GM18858 (cell line): ENCODE results near the gene CCNA2.

Experiments
- ATAC-seq: cut with Tn5 transposase; IDR thresholded peaks from one replicate; pipeline ENCODE4 v1.9.1; 2021; ENCODE audit not compliant: unreplicated experiment

The CCNA2 gene

DNA sequence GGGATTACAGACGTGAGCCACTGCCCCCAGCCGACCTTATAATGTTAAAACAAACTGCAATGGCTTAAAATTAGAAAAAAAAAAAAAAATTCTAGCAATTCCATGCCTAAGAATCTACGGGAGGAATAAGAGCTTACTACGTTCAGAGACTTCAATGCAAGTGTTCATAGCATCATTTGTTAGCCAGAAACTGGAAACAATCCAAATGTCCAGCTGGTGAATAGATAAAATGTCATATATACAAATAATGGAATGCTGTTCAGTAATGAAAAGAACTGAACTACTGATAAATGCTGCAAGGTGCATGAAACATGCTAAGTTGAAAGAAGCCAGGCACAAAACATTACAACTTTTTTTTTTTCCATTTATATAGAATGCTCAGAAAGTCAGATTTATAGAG lies 17.3 kb downstream of the CCNA2 start:
- ATAC-seq = no peak

DNA sequence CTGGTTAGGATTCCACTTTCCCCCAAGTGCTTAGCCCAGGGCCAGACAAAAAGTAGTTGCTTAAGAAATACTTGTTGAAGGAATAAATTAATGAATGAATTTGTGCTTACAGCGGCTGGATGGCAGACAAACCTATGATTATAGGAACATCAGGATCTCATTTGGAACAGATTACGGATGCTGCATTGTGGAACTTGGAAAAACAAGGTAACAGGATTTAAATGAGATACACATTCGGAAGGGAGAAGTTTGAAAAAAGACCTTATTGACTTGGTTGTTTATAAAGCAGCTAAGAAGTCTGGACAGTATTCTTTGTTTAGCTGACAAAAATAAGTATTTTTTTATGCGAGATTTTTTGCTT lies 22.0 kb downstream of the CCNA2 start:
- ATAC-seq = no peak

DNA sequence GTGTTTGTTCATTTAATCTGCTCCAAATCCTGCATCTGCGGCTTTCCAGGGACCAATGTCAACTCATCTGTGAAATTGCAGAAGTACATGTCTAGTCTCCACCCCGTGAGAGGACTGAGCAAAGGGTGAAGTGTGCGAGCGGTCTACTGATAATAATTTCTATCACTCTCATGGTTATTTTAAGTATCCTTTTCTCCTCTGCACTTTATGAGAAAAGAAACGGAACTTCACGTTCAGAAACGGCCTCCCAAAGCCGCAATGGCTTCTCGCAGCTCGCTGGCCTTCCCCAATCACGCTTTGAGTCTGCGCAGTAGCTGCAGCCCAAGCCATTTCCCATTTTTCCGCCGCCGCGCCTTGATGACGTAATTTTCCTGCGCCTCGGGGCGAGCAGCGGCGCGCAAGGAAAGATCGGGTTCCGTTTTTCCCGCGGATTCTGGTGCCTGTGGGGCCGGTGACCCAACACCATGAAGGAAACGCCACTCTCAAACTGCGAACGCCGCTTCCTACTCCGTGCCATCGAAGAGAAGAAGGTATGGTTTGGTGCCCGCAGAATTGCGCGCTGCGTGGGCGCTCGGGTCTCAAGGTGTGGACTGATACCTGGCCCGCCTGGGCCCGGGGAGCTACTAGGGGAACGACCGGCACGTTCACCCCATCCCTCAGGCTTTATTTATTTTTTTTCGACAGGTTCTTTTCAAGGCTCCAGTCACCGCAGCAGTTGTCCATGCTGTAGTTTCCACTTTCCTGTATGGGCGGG lies 22.5 kb downstream of the CCNA2 start, which contains the start of gene EXOSC9:
TSS of gene EXOSC9 (plus strand) at position 363 of the 754 bp plus-strand sequence. CDS start at position 465, 102 bp downstream.
- ATAC-seq = peak; percentile 81

DNA sequence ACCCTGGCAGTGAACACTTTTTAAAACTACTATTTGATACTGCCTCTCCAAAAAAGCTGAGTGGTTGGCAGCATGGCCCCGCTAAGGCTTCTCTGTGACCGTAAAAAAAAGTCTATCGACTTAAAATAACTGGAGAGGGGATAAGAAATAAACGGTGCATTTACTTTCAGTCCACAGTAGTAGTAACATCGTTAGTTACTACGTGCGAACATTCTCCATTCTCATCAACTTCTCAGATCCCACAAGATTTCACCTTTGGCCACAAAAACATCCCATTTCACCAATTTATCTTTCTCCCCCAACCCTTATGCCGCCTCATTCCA lies 23.1 kb downstream of the CCNA2 start:
- peak; percentile 11 for ATAC-seq

DNA sequence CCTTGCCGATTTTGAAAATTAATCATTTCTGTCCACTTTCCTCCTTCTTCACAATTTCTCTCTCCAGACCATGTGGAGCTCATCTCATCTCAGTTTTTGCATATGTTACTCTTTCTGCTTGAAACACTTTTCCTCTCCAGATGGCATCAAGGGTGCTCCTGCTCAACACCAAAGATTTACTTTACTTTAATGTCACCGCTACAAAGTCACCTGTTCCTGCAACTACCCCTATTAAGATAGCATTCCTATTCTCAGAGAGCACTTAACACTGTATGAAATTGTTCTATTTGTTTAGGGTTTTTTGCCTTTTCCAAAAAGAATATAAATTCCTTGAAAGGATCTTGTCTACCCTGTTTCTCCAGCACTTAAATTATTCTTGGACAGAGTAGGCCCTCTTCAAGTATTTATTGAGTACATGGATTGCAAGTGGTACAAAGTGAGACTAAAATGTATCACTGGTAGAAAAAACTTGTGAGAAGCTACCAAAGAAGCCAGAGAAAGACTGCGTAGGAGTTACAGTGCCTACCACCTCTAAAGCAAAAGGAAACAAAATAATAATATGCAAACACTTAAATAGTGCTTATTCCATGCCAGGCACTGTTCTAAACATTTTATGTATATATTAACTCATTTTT lies 23.7 kb downstream of the CCNA2 start:
- no peak for ATAC-seq

DNA sequence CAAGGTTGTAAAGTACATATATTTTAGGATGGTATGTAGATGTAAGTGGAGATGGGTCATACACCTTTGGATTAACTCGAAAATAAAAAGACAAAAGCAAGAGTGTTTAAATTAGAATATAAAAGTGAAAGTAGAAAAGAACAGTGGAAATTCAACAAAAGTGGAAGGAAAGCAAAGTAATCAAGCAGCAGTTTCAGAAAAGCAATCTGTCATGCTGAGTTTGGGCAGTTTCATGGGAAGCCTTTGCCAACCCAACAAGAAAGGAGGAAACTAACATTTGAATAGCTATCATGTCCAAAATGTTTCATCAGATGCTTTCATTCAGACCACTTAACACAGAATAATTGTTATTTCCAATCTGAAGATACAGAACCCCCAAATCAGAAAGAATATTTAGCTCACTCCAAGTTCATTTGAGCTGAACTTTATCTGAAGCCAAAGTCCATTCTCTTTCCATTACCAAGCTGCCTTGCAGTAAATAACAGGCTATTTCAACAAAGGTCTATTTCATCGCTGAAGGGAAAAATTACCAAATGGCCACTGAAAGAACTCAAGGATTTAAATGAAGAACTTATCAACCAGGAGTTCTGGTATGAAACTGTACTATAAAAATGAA lies 24.4 kb downstream of the CCNA2 start:
- ATAC-seq = no peak

DNA sequence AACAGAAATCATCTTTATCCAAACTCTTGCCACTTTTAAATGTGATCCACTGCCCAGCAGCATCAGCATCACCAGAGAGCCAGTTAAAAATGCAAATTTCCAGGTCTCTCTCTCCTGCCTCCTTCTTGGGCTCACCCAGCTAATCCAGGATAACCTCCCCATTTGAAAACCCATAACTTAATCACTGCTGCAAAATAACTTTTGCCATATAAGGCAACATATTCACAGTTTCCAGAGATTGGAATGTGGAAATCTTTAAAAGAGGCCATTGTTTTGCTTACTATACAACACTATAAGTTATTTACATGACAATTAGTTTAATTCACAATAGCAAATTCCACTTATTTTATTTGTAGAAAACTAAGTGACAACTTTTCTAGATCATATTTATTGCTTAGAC lies 27.4 kb downstream of the CCNA2 start:
- no peak for ATAC-seq

DNA sequence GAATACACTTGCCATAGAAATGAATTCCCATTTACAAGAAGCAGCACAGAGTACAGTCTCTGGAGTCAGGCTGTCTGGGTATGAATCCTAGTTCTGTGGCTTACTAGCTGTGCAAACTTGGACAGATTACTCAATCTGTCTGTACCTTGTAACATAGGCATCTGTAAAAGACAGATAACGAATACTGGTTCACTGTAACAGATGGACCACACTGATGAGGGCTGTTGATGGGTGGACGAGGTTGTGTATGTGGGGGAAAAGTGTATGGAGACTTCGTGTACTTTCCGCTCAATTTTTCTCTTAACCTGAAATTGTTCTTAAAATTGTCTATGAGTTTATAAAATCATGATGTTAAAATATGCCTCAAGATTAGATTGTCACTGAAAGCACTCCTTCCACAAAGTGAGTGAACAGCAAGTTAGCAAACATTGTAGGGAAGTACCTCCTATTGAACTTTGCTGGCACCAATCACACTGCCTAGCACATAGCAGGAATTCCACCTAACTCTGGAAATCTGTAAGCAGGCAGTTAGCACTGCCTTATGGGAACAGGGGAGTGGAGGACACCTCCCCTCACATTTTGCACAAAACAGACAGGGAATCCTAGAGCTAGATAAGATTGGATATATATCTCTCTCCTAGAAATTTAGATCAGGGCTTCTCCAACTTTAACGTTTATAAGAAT lies 29.0 kb downstream of the CCNA2 start:
- ATAC-seq = no peak

DNA sequence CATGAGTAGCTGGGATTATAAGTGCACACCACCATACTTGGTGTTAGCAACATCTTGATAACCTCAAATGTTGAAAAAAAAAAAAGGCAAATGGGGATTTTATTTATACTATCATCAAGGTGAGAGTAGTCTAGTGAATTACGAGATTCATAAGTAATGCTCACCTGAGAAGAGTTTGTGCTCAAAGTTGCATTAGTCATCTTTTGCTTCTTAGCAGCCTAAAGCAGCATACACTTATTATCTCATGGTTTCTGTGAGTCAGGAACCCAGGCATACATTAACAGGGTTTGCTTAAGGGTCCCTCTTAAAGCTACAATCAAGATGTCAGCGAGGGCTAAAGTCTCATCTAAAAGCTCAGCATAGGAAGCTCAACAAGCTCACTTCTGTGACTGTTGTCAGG lies 30.7 kb downstream of the CCNA2 start:
- ATAC-seq = no peak

DNA sequence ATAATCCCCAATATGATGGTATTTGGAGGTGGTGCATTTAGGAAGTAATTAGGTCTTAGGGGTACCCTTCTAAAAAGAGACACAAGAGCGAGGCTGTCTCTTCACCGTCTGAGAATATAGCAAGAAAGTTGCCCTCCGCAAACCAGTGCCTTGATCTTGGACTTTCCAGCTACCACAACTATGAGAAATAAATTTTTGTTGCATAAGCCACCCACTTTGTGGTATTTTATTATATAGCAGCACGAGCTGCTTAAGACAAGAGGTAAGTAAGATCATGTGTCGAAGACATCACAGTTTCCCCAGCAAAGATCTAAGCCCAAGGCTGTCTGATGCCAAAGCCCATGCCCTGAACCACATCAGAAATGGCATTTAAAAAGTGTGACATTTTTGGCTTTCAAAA lies 32.2 kb downstream of the CCNA2 start:
- ATAC-seq = no peak

DNA sequence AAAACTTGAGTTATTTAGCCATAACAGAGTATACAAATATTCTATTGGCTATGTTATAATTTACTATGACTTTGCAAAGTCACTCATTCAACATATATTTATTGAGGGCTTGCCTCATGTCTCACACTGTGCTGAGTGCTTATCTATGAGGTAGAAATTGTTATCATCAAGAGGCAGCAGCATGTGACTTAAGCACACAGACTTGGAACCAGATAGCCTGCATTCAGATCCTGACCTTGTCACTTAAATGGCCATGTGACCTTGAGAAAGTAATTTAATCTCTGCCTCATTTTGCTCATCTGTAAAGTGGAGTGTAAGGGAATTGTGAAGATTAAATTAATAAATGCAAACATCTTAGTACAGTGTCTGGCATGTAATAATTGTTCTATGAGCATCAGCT lies 32.7 kb downstream of the CCNA2 start:
- no peak for ATAC-seq

DNA sequence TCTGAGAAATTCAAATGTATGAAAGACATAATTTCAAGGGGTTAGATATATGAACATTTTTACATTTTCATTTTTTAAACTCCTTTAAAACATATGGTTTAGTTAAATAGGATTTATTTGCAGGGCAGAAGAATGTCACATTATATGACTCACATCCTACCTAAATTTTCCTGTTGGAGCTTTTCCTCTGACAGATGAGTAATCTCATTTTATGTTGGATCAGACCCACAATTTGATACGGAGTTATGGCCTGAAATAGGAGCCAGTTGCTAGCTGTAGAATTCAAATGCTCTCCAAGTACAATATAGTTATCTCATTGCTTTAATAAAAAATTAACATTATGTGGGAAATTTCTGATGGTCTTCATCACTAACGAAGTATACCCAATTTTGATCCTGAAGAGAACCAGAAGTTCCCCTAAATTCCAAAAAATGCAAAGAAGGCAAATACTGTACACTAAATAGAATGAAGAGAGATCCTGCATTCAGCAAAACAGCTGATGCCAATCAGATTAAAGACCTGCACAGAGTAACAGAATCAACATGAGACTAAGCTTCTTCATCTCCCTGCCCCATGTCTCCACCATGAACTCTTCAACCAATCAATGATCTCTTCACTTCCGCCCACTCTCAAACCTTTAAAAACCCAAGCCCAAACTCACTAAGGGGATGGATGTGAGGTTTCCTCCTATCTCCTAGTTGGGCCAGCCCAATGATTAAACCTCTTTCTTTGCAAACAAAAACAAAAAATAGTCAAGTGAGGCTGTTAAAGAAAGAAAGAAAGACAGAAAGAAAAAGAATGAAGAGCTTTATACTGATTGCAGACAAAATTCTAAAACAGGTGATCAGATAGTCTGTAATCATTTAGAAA lies 33.5 kb downstream of the CCNA2 start:
- no peak for ATAC-seq

DNA sequence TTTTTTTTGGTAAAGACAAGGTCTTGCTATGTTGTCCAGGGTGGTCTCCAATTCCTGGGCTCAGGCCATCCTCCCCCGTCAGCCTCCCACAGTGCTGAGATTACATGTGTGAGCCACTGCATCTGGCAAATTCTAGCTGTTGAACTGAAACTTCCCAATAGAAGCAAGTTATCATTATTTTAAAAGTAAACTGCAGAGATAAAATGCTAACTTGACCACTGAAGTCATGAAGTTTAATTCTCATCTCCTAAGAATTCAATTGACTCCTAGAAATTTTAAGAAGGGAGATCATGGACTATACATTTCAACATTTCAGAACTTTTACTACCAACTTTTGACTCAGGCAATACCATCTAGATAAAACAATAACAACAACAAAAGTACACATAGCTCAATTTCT lies 34.2 kb downstream of the CCNA2 start:
- no peak for ATAC-seq

DNA sequence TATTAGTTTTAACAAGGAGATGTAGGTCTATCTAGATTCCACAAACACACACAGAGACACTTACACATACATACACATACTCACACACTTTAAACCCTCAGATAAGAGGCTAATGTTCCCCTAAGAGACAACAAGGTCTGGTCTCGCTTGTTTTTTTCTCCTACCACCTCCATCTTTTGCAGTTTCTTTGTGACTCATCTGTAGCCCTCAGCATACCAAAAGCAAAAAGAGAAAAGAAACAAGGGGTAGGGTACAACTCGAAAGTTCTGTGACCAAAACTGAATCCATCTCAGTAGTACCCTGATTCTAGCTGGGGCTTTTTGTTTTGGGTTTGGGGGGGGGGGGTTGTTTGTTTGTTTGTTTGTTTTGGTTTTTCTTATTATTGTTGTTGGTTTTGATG lies 34.8 kb downstream of the CCNA2 start:
- peak; percentile 97 for ATAC-seq

DNA sequence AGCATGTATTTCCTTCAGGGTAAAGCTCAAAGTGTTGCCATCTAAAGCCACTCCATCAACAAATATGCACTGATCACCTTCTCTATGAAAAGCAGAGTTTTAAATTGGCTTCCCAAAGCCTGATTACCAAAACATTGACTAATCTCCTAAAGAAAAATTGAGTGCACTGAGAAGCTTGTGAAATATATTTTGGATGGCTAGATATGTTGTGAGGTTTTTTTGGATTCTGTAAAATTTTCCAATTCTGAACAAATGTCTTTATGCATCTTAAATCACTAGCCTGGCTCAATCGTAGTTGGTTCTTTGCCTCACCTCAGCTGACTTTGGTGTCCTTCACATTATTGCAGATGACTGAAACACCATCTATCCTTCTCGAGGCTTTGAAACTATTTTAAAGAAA lies 37.5 kb downstream of the CCNA2 start:
- ATAC-seq = no peak

DNA sequence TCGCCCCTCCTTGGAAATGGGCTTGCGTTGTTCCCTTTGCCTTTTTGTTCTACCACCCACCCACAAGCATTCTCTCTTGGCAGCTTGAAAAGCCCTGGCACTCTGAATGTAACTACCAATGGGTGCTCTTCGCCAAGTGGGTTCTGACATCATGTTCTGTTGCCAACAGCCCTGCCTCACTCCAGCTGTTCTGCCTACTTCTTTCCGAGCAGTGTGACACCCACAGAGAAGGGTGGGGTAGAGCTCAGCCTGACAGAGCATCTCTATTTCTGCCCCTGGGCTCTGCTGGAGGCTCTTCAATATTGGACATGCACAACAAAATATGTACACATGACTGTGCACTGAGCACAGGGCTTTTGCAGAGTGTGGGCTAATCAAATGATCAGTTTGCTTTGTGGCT lies 38.2 kb downstream of the CCNA2 start:
- no peak for ATAC-seq

DNA sequence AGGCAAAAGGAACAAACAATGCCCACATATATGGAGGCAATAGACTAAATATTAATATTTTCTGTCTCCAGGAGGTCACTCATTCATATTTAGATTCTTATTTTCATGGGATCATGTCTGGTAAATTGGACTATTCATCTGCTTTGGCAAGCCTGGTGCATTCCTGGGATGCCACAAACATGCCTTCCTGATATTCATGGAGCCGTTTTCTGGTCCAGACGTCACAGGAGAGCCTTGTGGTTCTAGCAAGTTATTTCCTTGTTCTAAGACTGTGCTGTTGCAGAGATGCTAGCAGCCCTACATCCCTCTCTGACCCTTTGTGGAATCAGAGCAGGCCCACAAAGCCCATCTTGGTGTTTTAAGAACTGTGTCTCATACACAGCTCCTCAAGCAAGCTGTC lies 38.7 kb downstream of the CCNA2 start:
- no peak for ATAC-seq

DNA sequence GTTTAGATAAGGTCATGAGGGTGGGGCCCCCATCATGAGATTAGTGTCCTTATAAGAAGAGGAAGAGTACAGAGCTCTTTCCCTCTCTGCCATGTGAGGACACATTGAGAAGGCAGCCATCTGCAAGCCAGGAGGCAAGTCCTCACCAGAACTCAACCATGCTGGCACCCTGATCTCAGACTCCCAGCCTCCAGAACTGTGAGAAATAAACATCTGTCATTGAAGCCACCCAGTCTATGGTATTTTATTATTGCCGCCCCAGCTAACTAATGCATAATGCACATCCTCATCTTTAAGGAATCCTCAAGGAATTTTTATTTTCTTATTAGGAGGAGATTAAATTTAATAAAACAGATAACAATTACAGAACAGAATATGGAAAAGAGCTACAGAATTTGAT lies 39.3 kb downstream of the CCNA2 start:
- ATAC-seq = no peak

DNA sequence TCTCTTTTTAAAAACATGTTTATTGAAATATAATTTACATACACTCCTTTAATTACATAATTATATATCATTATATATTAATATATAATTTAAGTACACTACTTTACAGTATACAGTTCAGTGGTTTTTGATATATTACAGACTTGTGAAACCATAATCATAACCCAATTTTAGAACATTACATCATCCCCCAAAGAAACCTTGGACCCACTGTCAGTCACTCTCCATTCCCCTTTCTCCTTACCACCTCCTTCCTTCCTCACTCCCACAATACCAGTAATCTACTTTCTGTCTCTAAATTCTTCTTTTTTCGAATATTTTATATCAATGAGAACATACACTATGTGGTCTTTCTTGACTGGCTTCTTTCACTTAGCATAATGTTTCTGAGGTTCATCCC lies 40.5 kb downstream of the CCNA2 start:
- no peak for ATAC-seq

DNA sequence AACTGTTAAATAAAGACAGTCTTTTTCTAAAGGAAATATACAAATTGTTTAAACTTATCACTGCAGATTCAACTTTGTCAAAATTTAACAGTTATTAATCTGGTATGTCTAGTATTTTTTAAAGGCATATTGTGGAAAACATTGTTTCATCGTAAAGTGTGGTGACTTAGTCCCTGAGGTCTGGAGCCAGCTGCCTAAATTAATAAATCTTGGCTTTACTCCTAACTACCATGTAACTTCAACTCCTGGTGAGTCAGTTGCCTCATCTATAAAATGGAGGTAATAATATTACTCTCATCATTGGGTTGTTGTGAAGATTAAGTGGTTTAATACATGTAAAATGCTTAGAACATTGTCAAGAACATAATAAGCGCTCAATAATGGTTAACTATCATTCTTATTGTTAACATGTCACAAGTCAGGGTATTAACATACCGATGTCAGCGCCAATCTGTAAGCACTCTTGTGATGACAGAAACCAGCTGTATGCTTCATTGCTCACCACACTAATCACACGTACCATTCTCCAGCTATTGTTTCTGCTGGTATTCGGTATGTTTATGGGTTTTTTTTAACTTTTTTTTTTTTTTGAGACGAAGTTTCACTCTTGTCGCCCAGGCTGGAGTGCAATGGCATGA lies 44.6 kb downstream of the CCNA2 start:
- ATAC-seq = no peak

DNA sequence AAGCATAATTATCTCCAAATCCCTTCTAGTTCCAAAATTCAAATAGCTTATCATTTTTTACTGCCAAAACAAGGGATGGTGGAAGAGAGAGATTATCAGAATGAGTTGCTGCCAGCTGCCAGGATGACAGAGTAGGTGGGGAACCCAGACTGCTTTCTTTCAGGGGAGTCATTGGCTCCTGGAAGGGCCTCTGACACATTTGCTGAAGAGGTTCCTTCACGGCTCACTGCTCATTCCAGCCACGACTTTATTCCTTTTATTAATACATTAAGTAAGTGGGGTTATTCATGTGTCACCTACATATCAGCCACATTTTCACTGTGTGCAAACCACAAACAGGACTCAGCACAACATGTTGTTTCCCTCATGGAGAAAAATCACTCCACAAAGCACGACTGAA lies 46.1 kb downstream of the CCNA2 start:
- ATAC-seq = peak; percentile 65
